HUDEP-2 (cell line): ENCODE data around the gene KCTD21.
"Not testable (repeated sequence)": the region's sequence is repeated elsewhere in the genome, so short reads cannot be mapped to it uniquely, and the experiment has no call there.

Source experiments
- DNase-seq, 76 experiments: peaks; one replicate each; lab custom pipeline; 2025; ENCODE audit not compliant: unreplicated experiment in 76 of 76; lab: John Stamatoyannopoulos, UW

KCTD21 gene

GRCh38 chr11:78179459-78180071, 8.9 kb downstream of the KCTD21 start:
- DNase-seq = no peak

GRCh38 chr11:78177216-78177615, 11.2 kb downstream of the KCTD21 start:
- DNase-seq = no peak

GRCh38 chr11:78176605-78177141, 11.8 kb downstream of the KCTD21 start:
- no peak for DNase-seq

GRCh38 chr11:78175862-78176261, 12.6 kb downstream of the KCTD21 start:
- DNase-seq = not testable (repeated sequence)

GRCh38 chr11:78171951-78172350, 16.5 kb downstream of the KCTD21 start:
- no peak for DNase-seq

- no peak for DNase-seq
These were observed 17.4 kb downstream of the KCTD21 start for GRCh38 chr11:78170874-78171549.

GRCh38 chr11:78170413-78170812, 18.0 kb downstream of the KCTD21 start:
- DNase-seq = no peak

- DNase-seq = peak in 2 of 76 experiments; percentile 6 to 16
These were observed 19.6 kb downstream of the KCTD21 start for GRCh38 chr11:78168539-78169477.

- no peak for DNase-seq
These were observed 21.5 kb downstream of the KCTD21 start for GRCh38 chr11:78166855-78167469.

- DNase-seq = no peak
These were observed 24.0 kb downstream of the KCTD21 start for GRCh38 chr11:78164471-78164870.

GRCh38 chr11:78163828-78164227, 24.6 kb downstream of the KCTD21 start:
- DNase-seq = no peak

- DNase-seq = no peak
These were observed 26.5 kb downstream of the KCTD21 start for GRCh38 chr11:78161962-78162371.

- DNase-seq = no peak
These were observed 27.1 kb downstream of the KCTD21 start for GRCh38 chr11:78161346-78161745.

- DNase-seq = no peak
These were observed 27.9 kb downstream of the KCTD21 start for GRCh38 chr11:78160557-78160956.

GRCh38 chr11:78158987-78159652, 29.3 kb downstream of the KCTD21 start:
- no peak for DNase-seq

GRCh38 chr11:78156127-78156844, 32.1 kb downstream of the KCTD21 start:
- DNase-seq = peak in 13 of 76 experiments; percentile 3 to 48 (median 26)

- DNase-seq = no peak
These were observed 36.6 kb downstream of the KCTD21 start for GRCh38 chr11:78151804-78152203.

- no peak for DNase-seq
These were observed 37.7 kb downstream of the KCTD21 start for GRCh38 chr11:78150754-78151153.

- no peak for DNase-seq
These were observed 38.1 kb downstream of the KCTD21 start for GRCh38 chr11:78150346-78150745.
